ENCODE data around the gene PHF12.
"Not testable (repeated sequence)": the region's sequence is repeated elsewhere in the genome, so short reads cannot be mapped to it uniquely, and the experiment has no call there.

Gene PHF12

DNA sequence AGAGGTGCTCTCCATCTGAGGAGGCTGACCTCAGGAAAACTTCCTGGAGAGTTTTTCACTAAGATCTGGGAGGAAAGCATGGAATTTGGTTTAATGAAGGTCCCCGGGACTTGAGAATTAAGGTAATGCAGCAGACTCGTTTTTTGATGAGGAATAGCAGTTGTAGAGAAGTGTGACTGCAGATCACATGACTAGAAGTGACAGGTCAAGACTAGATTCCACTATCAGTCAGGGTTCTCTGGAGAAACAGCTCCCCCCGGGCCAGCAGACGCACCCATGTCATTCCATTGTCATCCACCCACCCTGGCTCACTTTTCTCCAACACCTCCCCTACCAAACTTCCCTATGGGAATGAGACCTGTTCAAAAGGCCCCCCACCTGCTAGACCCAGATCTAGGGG, 46.5 kb downstream of the PHF12 start:
- Histone ChIP-seq H3K27me3 (ENCODE audit: control insufficient read depth, insufficient read depth, low read length) (no peaks in the 10 kb centered on the region), H3K36me3 (ENCODE audit: control insufficient read depth, low read depth, low read length) (peaks cover 40% of the 10 kb centered on the region), H3K9me3 (ENCODE audit: control insufficient read depth, low read depth, low read length) (no peaks in the 10 kb centered on the region), H3K4me3 (ENCODE audit: low read length) (no peak overlapping the region), H3K4me1 (ENCODE audit: control insufficient read depth, low read depth, low read length) (peaks cover 8% of the 10 kb centered on the region), H3K9ac (ENCODE audit: low read length) (no peak overlapping the region), H3K27ac (ENCODE audit: low read length) (no peak overlapping the region)

DNA sequence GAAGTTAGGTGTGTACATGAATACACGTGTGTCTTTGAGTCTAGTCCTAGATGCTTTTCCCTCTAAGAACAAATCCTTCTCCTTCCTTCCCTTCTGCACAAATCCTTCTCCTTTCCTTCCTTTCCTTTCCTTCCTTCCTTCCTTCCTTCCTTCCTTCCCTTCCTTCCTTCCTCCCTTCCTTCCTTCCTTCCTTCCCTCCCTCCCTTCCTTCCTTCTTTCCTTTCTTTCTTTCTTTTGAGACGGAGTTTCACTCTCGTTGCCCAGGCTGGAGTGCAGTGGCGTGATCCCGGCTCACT, 47.8 kb downstream of the PHF12 start:
- not testable (repeated sequence) for H3K9ac ChIP-seq (ENCODE audit: low read length); H3K27me3 ChIP-seq (ENCODE audit: control insufficient read depth, insufficient read depth, low read length); H3K4me1 ChIP-seq (ENCODE audit: control insufficient read depth, low read depth, low read length); H3K9me3 ChIP-seq (ENCODE audit: control insufficient read depth, low read depth, low read length); H3K27ac ChIP-seq (ENCODE audit: low read length); H3K4me3 ChIP-seq (ENCODE audit: low read length)
- H3K36me3 ChIP-seq (ENCODE audit: control insufficient read depth, low read depth, low read length): peaks cover 29% of the 10 kb centered on the region

GRCh38 chr17:28902819-28903545, 48.3 kb downstream of the PHF12 start, which contains the start of gene DHRS13:
Gene DHRS13, minus strand, starts transcription at chr17:28903079. Its CDS starts 135 bp downstream, at chr17:28902944.
- Histone ChIP-seq H3K9ac (ENCODE audit: low read length) (peak within 1 kb of the TSS; percentile 70), H3K27me3 (ENCODE audit: control insufficient read depth, insufficient read depth, low read length) (no peaks in the 10 kb centered on the region), H3K27ac (ENCODE audit: low read length) (no peak within 1 kb of the TSS), H3K4me3 (ENCODE audit: low read length) (peak within 1 kb of the TSS; percentile 79), H3K9me3 (ENCODE audit: control insufficient read depth, low read depth, low read length) (no peaks in the 10 kb centered on the region), H3K36me3 (ENCODE audit: control insufficient read depth, low read depth, low read length) (peaks cover 24% of the 10 kb centered on the region), H3K4me1 (ENCODE audit: control insufficient read depth, low read depth, low read length) (peaks cover 6% of the 10 kb centered on the region)

GRCh38 chr17:28901866-28902818, 49.2 kb downstream of the PHF12 start:
- Histone ChIP-seq H3K4me1 (ENCODE audit: control insufficient read depth, low read depth, low read length) (peaks cover 6% of the 10 kb centered on the region), H3K27me3 (ENCODE audit: control insufficient read depth, insufficient read depth, low read length) (no peaks in the 10 kb centered on the region), H3K9me3 (ENCODE audit: control insufficient read depth, low read depth, low read length) (no peaks in the 10 kb centered on the region), H3K27ac (ENCODE audit: low read length) (no peak overlapping the region), H3K9ac (ENCODE audit: low read length) (peak overlapping the region; percentile 70), H3K4me3 (ENCODE audit: low read length) (peak overlapping the region; percentile 79), H3K36me3 (ENCODE audit: control insufficient read depth, low read depth, low read length) (peaks cover 15% of the 10 kb centered on the region)

DNA sequence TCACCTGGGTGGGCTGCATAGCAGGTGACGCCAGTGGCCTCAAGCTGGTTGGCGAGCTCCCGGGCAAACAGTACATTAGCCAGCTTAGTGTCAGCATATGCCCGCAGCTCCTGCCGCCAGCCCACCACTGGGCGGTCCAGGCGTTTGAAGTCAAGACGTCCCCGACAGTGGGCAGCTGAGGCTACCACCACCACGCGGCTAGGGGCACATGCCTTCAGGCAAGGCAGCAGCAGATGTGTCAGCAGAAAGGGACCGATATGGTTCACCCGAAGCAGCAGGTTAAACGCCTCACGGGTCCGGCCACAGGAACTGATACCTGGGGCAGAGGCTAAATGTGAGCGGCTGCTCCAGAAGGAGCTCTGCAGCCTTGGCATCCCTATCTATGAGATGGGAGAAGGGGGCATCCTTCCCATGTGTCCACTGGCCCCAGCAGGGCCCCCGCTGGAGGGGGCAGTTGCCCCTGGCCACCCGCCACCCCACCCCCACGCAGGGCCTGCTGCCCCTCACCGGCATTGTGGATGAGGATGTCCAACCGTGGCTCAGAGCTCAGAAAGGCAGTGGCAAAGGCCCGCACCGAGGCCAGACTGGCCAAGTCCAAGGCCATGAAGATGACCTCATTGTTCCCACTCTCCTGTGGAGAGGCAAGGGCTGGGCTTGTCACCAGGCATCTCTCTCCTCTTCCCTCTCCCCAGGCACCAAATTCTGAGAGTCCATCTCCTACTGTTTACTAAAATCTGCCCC, 50.2 kb downstream of the PHF12 start:
- Histone ChIP-seq H3K9me3 (ENCODE audit: control insufficient read depth, low read depth, low read length) (no peaks in the 10 kb centered on the region), H3K4me1 (ENCODE audit: control insufficient read depth, low read depth, low read length) (peaks cover 10% of the 10 kb centered on the region), H3K27ac (ENCODE audit: low read length) (no peak overlapping the region), H3K4me3 (ENCODE audit: low read length) (peak overlapping the region; percentile 79), H3K27me3 (ENCODE audit: control insufficient read depth, insufficient read depth, low read length) (no peaks in the 10 kb centered on the region), H3K9ac (ENCODE audit: low read length) (no peak overlapping the region), H3K36me3 (ENCODE audit: control insufficient read depth, low read depth, low read length) (peaks cover 5% of the 10 kb centered on the region)

DNA sequence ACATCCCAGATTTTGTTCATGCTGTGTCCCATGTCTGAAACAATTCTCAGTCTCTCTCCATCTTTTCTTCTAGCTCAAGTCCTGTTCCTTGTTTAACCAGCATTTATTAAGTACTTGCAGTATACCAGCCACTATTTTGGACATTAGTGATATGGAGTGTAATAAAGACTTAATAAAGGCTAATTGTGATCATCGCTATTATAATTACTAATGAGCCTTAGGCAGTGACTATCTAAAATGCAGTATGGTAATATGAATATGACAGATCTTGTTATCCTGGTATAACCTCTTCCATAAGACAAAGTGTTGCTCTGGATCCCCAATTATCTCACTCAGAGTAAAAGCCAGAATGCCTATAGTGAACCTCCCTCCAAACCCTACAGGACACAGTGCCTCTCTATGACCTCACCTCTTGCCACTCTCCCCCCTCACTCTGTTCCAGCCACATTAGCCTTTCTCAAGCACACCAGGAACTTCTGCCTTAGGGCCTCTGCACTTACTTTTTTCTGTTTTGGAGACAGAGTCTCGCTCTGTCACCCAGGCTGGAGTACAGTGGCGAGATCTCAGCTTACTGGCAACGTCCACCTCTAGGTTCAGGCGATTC, 52.0 kb downstream of the PHF12 start:
- no peaks in the 10 kb centered on the region for H3K9me3 ChIP-seq (ENCODE audit: control insufficient read depth, low read depth, low read length)
- H3K4me3 ChIP-seq (ENCODE audit: low read length): no peak overlapping the region
- H3K4me1 ChIP-seq (ENCODE audit: control insufficient read depth, low read depth, low read length): peaks cover 15% of the 10 kb centered on the region
- H3K27ac ChIP-seq (ENCODE audit: low read length): no peak overlapping the region
- no peaks in the 10 kb centered on the region for H3K27me3 ChIP-seq (ENCODE audit: control insufficient read depth, insufficient read depth, low read length)
- H3K36me3 ChIP-seq (ENCODE audit: control insufficient read depth, low read depth, low read length): no peaks in the 10 kb centered on the region
- no peak overlapping the region for H3K9ac ChIP-seq (ENCODE audit: low read length)

- Histone ChIP-seq H3K9me3 (ENCODE audit: control insufficient read depth, low read depth, low read length) (no peaks in the 10 kb centered on the region), H3K9ac (ENCODE audit: low read length) (no peak overlapping the region), H3K4me1 (ENCODE audit: control insufficient read depth, low read depth, low read length) (peaks cover 15% of the 10 kb centered on the region), H3K4me3 (ENCODE audit: low read length) (no peak overlapping the region), H3K36me3 (ENCODE audit: control insufficient read depth, low read depth, low read length) (no peaks in the 10 kb centered on the region), H3K27ac (ENCODE audit: low read length) (no peak overlapping the region), H3K27me3 (ENCODE audit: control insufficient read depth, insufficient read depth, low read length) (no peaks in the 10 kb centered on the region)
Observed at GRCh38 chr17:28898527-28898955, 52.8 kb downstream of the PHF12 start.

- H3K9me3 ChIP-seq (ENCODE audit: control insufficient read depth, low read depth, low read length): no peaks in the 10 kb centered on the region
- peak overlapping the region; percentile 84 for H3K4me3 ChIP-seq (ENCODE audit: low read length)
- H3K27me3 ChIP-seq (ENCODE audit: control insufficient read depth, insufficient read depth, low read length): no peaks in the 10 kb centered on the region
- no peak overlapping the region for H3K27ac ChIP-seq (ENCODE audit: low read length)
- H3K4me1 ChIP-seq (ENCODE audit: control insufficient read depth, low read depth, low read length): peaks cover 15% of the 10 kb centered on the region
- H3K9ac ChIP-seq (ENCODE audit: low read length): no peak overlapping the region
- no peaks in the 10 kb centered on the region for H3K36me3 ChIP-seq (ENCODE audit: control insufficient read depth, low read depth, low read length)
Observed at GRCh38 chr17:28897769-28898526, 53.4 kb downstream of the PHF12 start.

DNA sequence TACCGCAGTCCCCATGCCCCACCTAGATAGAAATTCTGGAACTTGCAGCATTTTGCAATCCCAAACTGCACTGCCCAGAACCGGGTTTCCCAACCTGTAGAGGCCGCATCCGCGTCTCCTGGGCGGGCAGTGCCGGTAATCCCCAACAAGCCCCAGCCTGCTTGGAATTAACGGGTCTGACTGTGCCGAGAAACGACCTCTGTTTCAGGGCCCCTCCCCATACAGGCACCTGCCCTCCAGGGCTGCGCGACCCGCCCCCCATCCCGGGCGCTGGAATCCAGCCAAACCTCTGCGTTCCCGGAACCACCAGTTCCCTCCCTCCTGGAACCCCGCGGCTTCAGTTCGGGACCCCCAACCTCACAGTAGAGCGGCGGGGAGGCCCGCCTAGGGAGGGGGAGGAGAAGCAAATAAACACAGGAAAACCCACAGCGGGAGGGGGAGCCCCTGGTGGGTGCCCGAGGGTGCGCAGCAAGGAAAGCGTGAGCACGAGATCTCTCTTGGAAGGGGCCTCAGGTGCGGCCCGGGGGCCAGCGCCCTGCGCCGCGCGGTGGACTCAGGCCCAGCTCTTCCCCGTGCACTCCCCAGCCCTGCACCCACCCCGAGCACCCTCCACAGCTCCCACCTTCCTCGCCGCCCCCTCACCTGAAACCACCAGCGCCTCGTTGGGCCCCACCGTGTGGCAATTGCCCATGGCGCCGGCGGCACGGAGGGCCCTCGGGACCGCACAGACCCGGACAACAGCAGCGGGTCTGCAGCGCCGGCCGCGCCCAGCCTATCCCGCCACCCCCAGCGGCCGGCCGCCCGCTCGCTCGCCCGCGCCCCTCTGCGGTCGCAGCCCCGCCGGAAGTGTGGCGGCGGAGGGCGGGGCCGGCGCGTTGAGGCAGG, 54.2 kb downstream of the PHF12 start, which contains the start of gene FLOT2:
Gene FLOT2 (minus strand): TSS at position 850 of the 885 bp plus-strand sequence. CDS start 159 bp downstream, at position 691.
- Histone ChIP-seq H3K4me1 (ENCODE audit: control insufficient read depth, low read depth, low read length) (peaks cover 15% of the 10 kb centered on the region), H3K27ac (ENCODE audit: low read length) (peak within 1 kb of the TSS; percentile 10), H3K36me3 (ENCODE audit: control insufficient read depth, low read depth, low read length) (no peaks in the 10 kb centered on the region), H3K27me3 (ENCODE audit: control insufficient read depth, insufficient read depth, low read length) (no peaks in the 10 kb centered on the region), H3K4me3 (ENCODE audit: low read length) (peak within 1 kb of the TSS; percentile 84), H3K9ac (ENCODE audit: low read length) (peak within 1 kb of the TSS; percentile 79), H3K9me3 (ENCODE audit: control insufficient read depth, low read depth, low read length) (no peaks in the 10 kb centered on the region)

DNA sequence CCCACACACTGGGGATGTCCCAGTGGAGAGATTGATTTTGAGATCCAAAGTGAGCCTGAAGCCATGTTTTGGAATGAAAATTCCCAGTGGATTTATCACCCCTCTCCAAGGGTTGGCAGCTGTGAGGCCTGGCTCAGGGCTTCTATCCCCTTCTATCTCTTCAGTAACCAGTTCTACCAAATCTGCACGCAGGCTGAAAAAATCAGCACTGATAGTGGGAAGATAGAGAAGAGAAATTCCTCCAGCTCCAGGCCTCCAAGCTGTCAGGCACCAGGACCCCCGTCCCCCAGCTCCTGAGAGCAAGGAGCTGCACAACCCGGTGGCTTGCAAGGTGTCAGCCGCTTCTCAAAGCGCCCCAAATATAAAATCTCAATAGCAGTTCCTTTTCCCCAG, 54.8 kb downstream of the PHF12 start:
- Histone ChIP-seq H3K9me3 (ENCODE audit: control insufficient read depth, low read depth, low read length) (no peaks in the 10 kb centered on the region), H3K36me3 (ENCODE audit: control insufficient read depth, low read depth, low read length) (no peaks in the 10 kb centered on the region), H3K4me1 (ENCODE audit: control insufficient read depth, low read depth, low read length) (peaks cover 10% of the 10 kb centered on the region), H3K4me3 (ENCODE audit: low read length) (peak overlapping the region; percentile 84), H3K9ac (ENCODE audit: low read length) (peak overlapping the region; percentile 79), H3K27ac (ENCODE audit: low read length) (no peak overlapping the region), H3K27me3 (ENCODE audit: control insufficient read depth, insufficient read depth, low read length) (no peaks in the 10 kb centered on the region)

Data from iPS-18a (cell line).